H1 (cell line): Measurements from ENCODE around the gene PVR. TPM values are rescaled to one million over a fixed set of nuclear protein-coding genes. Genes with fewer than 3 reads are reported as not detected.

ENCODE experiments used
- CTCF ChIA-PET: fragments of 300-600 bp; sonication (Branson Sonifier 250); formaldehyde crosslinking; loops from one replicate; lab custom pipeline; 2021; ENCODE audit not compliant: partially characterized antibody; lab: Charles Lee
- POLR2A ChIA-PET: fragments of 300-600 bp; sonication (Branson Sonifier 250); formaldehyde crosslinking; loops from one replicate; lab custom pipeline; 2021; ENCODE audit warnings: inconsistent platforms; ENCODE audit not compliant: partially characterized antibody; lab: Charles Lee
- DNase-seq, 2 experiments: peaks; one replicate each; pipeline versions ENCODE4 v3.0.0 to v3.0.0-alpha.2; 2010 to 2022; ENCODE audit warnings: low spot score in 2 of 2, low read depth in 1 of 2, mixed read lengths in 1 of 2
- FAIRE-seq: peaks from 2 replicates; lab custom pipeline; 2011; peaks lifted over from hg19 to GRCh38; lab: Jason Lieb, UNC
- H2AFZ ChIP-seq: 2 replicates; pipeline ENCODE4 v1.8.1; 2012; ENCODE audit warnings: low read length, inconsistent platforms
- H2AK5ac ChIP-seq: 2 replicates; pipeline ENCODE4 v1.6.1; 2013; ENCODE audit warnings: low read depth, low read length
- H2BK120ac ChIP-seq: replicated peaks from 2 replicates; pipeline ENCODE3; 2013; ENCODE audit warnings: low read depth, low read length, inconsistent platforms
- H2BK12ac ChIP-seq: 2 replicates; pipeline ENCODE4 v1.6.1; 2013; ENCODE audit warnings: low read depth, low read length
- H2BK15ac ChIP-seq: 2 replicates; pipeline ENCODE4 v1.6.1; 2013; ENCODE audit warnings: low read length
- H2BK20ac ChIP-seq: 2 replicates; pipeline ENCODE4 v1.6.1; 2013; ENCODE audit warnings: low read length
- H2BK5ac ChIP-seq: 2 replicates; pipeline ENCODE4 v1.6.1; 2013; ENCODE audit warnings: low read depth, low read length
- H3K14ac ChIP-seq: 2 replicates; pipeline ENCODE4 v1.6.1; 2013; ENCODE audit warnings: inconsistent platforms; ENCODE audit not compliant: insufficient read length
- H3K18ac ChIP-seq: 2 replicates; pipeline ENCODE4 v1.6.1; 2013; ENCODE audit warnings: low read length; ENCODE audit errors: extremely low read depth
- H3K23ac ChIP-seq: 2 replicates; pipeline ENCODE4 v1.6.1; 2013; ENCODE audit warnings: inconsistent platforms; ENCODE audit not compliant: insufficient read length
- H3K23me2 ChIP-seq: 2 replicates; pipeline ENCODE4 v1.6.1; 2013; ENCODE audit warnings: low read depth, low read length
- H3K27ac ChIP-seq: 2 replicates; pipeline ENCODE4 v1.6.1; 2011; ENCODE audit warnings: low read depth, low read length, inconsistent platforms
- H3K27me3 ChIP-seq, 4 experiments: replicated peaks in 1 of 4; 1 replicate in 1 of 4; 2 replicates in 3 of 4; pipeline versions ENCODE4 v1.6.1 to v1.8.1; 2011 to 2013; ENCODE audit warnings: low read length in 3 of 4, mild to moderate bottlenecking in 3 of 4, inconsistent platforms in 2 of 4, mixed read lengths in 2 of 4, moderate library complexity in 1 of 4; ENCODE audit not compliant: control insufficient read depth in 3 of 4, insufficient read depth in 3 of 4; ENCODE audit errors: extremely low read depth in 1 of 4
- H3K36me3 ChIP-seq, 4 experiments: 2 replicates each; pipeline versions ENCODE4 v1.6.1 to v1.8.1; 2011 to 2013; ENCODE audit warnings: mild to moderate bottlenecking in 4 of 4, low read length in 3 of 4, moderate library complexity in 2 of 4, control low read depth in 1 of 4, inconsistent platforms in 1 of 4; ENCODE audit not compliant: insufficient read depth in 4 of 4, control insufficient read depth in 2 of 4
- H3K4ac ChIP-seq: replicated peaks from 2 replicates; pipeline ENCODE3; 2013; ENCODE audit warnings: low read length, low read depth, mixed read lengths, inconsistent platforms; ENCODE audit not compliant: insufficient read length
- H3K4me1 ChIP-seq, 4 experiments: replicated peaks in 1 of 4; 1 replicate in 1 of 4; 2 replicates in 3 of 4; pipeline versions ENCODE4 v1.6.1 to v1.8.1; 2011 to 2013; ENCODE audit warnings: low read length in 3 of 4, inconsistent platforms in 2 of 4, mixed read lengths in 1 of 4; ENCODE audit not compliant: insufficient read depth in 4 of 4, control insufficient read depth in 3 of 4
- H3K4me2 ChIP-seq, 2 experiments: 2 replicates each; pipeline versions ENCODE4 v1.6.1 to v1.8.1; 2011 to 2013; ENCODE audit warnings: low read depth in 2 of 2, low read length in 2 of 2, control low read depth in 1 of 2, inconsistent platforms in 1 of 2, mild to moderate bottlenecking in 1 of 2; ENCODE audit not compliant: insufficient read depth in 1 of 2
- H3K4me3 ChIP-seq, 4 experiments: fragments of 200-600, 300-600 bp in 1 of 4; sonication (generic), shearing (Covaris generic), sonication (Bioruptor Twin) in 1 of 4; 2 replicates each; pipeline versions ENCODE4 v1.5.1 to v1.8.1; 2011 to 2016; ENCODE audit warnings: low read length in 4 of 4, low read depth in 3 of 4, control low read depth in 2 of 4, inconsistent platforms in 2 of 4, mild to moderate bottlenecking in 2 of 4, mixed read lengths in 1 of 4, moderate library complexity in 1 of 4; ENCODE audit not compliant: insufficient read depth in 2 of 4; ENCODE audit errors: extremely low read depth in 1 of 4
- H3K56ac ChIP-seq: replicated peaks from 2 replicates; pipeline ENCODE3; 2013; ENCODE audit warnings: low read depth, mild to moderate bottlenecking, mixed read lengths, low read length, inconsistent platforms; ENCODE audit not compliant: insufficient read length
- H3K79me1 ChIP-seq: 2 replicates; pipeline ENCODE4 v1.6.1; 2013; ENCODE audit warnings: low read depth, low read length, control low read depth
- H3K79me2 ChIP-seq, 2 experiments: 2 replicates each; pipeline versions ENCODE4 v1.6.1 to v1.8.1; 2012 to 2013; ENCODE audit warnings: low read length in 2 of 2, mild to moderate bottlenecking in 2 of 2, inconsistent platforms in 1 of 2; ENCODE audit not compliant: insufficient read depth in 2 of 2, control insufficient read depth in 1 of 2
- H3K9ac ChIP-seq, 4 experiments: replicated peaks in 1 of 4; 1 replicate in 1 of 4; 2 replicates in 3 of 4; pipeline versions ENCODE4 v1.6.1 to v1.8.1; 2011 to 2013; ENCODE audit warnings: low read depth in 3 of 4, low read length in 3 of 4, control low read depth in 2 of 4, mild to moderate bottlenecking in 2 of 4, moderate library complexity in 2 of 4, inconsistent platforms in 1 of 4; ENCODE audit errors: extremely low read depth in 1 of 4
- H3K9me3 ChIP-seq, 2 experiments: 2 replicates each; pipeline versions ENCODE4 v1.6.1 to v1.8.1; 2012 to 2013; ENCODE audit warnings: mild to moderate bottlenecking in 2 of 2, moderate library complexity in 2 of 2, control low read depth in 1 of 2, inconsistent platforms in 1 of 2, low read depth in 1 of 2, low read length in 1 of 2, mixed read lengths in 1 of 2; ENCODE audit not compliant: insufficient read depth in 2 of 2
- H4K20me1 ChIP-seq, 2 experiments: replicated peaks in 1 of 2; 2 replicates each; pipeline versions ENCODE3 to v1.8.1; 2011 to 2013; ENCODE audit warnings: inconsistent platforms in 2 of 2, low read length in 2 of 2, mild to moderate bottlenecking in 1 of 2; ENCODE audit not compliant: insufficient read depth in 2 of 2, control insufficient read depth in 1 of 2
- H4K5ac ChIP-seq: 2 replicates; pipeline ENCODE4 v1.6.1; 2013; ENCODE audit warnings: low read length, low read depth, mixed read lengths, inconsistent platforms; ENCODE audit not compliant: insufficient read length
- H4K8ac ChIP-seq: 2 replicates; pipeline ENCODE4 v1.8.0; 2013; ENCODE audit warnings: mild to moderate bottlenecking, moderate library complexity, low read length, inconsistent platforms; ENCODE audit not compliant: insufficient read depth; ENCODE audit errors: extremely low read depth
- H4K91ac ChIP-seq: replicated peaks from 2 replicates; pipeline ENCODE3; 2013; ENCODE audit warnings: low read length, mixed read lengths, inconsistent platforms; ENCODE audit not compliant: insufficient read length
- BCL11A ChIP-seq, 2 experiments: IDR thresholded peaks; one replicate each; pipeline ENCODE4 v1.6.1; 2011; ENCODE audit warnings: low read depth in 2 of 2, low read length in 2 of 2, mild to moderate bottlenecking in 2 of 2
- CHD1 ChIP-seq: IDR thresholded peaks from 2 replicates; pipeline ENCODE4 v1.6.1; 2012; ENCODE audit warnings: low read depth, low read length, improper control_type of control experiment
- EP300 ChIP-seq, 2 experiments: IDR thresholded peaks; 1 replicate in 1 of 2; 2 replicates in 1 of 2; pipeline ENCODE4 v1.6.1; 2011 to 2012; ENCODE audit warnings: low read depth in 2 of 2, low read length in 2 of 2, mild to moderate bottlenecking in 2 of 2, borderline replicate concordance in 1 of 2, inconsistent platforms in 1 of 2, moderate library complexity in 1 of 2
- KDM5A ChIP-seq: fragments of 200-600 bp; IDR thresholded peaks from 2 replicates; pipeline ENCODE4 v1.7.1; 2012; ENCODE audit warnings: mild to moderate bottlenecking, low read length, inconsistent platforms, mixed read lengths
- SRF ChIP-seq: IDR thresholded peaks from 2 replicates; pipeline ENCODE4 v1.6.1; 2011; ENCODE audit warnings: mild to moderate bottlenecking, low read depth, low read length, moderate library complexity
- TEAD4 ChIP-seq: IDR thresholded peaks from 2 replicates; pipeline ENCODE4 v1.6.1; 2012; ENCODE audit warnings: low read depth, low read length, inconsistent platforms, mixed read lengths
- USF2 ChIP-seq: IDR thresholded peaks from 2 replicates; pipeline ENCODE4 v1.6.1; 2011; ENCODE audit warnings: low read length, improper control_type of control experiment
- WGBS, 2 experiments: shearing (Covaris generic) in 1 of 2; methylation state at CpG; one replicate each; pipeline versions ENCODE4 v1.1.6 to v1.1.7; 2013 to 2015; ENCODE audit warnings: low lambda C conversion rate in 2 of 2, mixed read lengths in 2 of 2, inconsistent platforms in 1 of 2, low coverage in 1 of 2, missing lambda C conversion rate in 1 of 2; ENCODE audit not compliant: insufficient replicate concordance in 2 of 2, insufficient coverage in 1 of 2, insufficient read length in 1 of 2; ENCODE audit errors: extremely low coverage in 1 of 2, missing lambda C conversion rate in 1 of 2; 5-methylcytosine and 5-hydroxymethylcytosine counted together
- polyA plus RNA-seq, 7 experiments: library from polyadenylated mRNA; depleted of rRNA in 3 of 7; stranded (reverse) in 5 of 7; unstranded in 2 of 7; fragments of >200 nt in 5 of 7; fragments of 200-250 nt in 2 of 7; gene quantifications; 1 replicate in 5 of 7; 2 replicates in 1 of 7; 4 replicates in 1 of 7; pipeline versions ENCODE4 v1.2.1 to v1.2.3, GENCODE V29; 2011 to 2013; ENCODE audit warnings: missing spikeins in 2 of 7, mixed read lengths in 2 of 7
- total RNA-seq: library from RNA; stranded (reverse); fragmentation: NEBNext Ultra II Directional; extraction: Animal tissue kit (Norgen Biotek cat#: 25700); gene quantifications from 2 replicates; pipeline ENCODE4 v1.2.1, GENCODE V29; 2021
- TF ChIP-seq, protein P1 (sequence below): IDR thresholded peaks from 2 replicates; pipeline ENCODE4 v1.6.1; 2011; ENCODE audit warnings: low read depth, mild to moderate bottlenecking, low read length; ENCODE audit not compliant: insufficient read depth
- TF ChIP-seq, protein P2 (sequence below), 3 experiments: IDR thresholded peaks; 1 replicate in 2 of 3; 2 replicates in 1 of 3; pipeline versions ENCODE4 v1.5.1 to v1.6.1; 2011; ENCODE audit warnings: low read length in 3 of 3, mild to moderate bottlenecking in 3 of 3, inconsistent platforms in 2 of 3, low read depth in 1 of 3, moderate library complexity in 1 of 3; ENCODE audit not compliant: insufficient read depth in 1 of 3; ENCODE audit errors: control extremely low read depth in 1 of 3

The PVR gene
- total and polyA plus RNA-seq, 2 of the 8 experiments (the other 6 are each of a cell fraction or from before 2014, with no cell fraction given), result 13.3 to 14.8 TPM

GRCh38 chr19:44705502-44706010 is 61.8 kb downstream of the PVR start:
- H2BK5ac ChIP-seq, result no peak overlapping the region
- H2BK20ac ChIP-seq, result no peak overlapping the region
- H3K9me3 ChIP-seq, result no peaks in the 10 kb centered on the region
- no peak overlapping the region for H3K4me3 ChIP-seq
- H2BK120ac ChIP-seq, result no peak overlapping the region
- H3K36me3 ChIP-seq, result no peaks in the 10 kb centered on the region
- no peak overlapping the region for H3K9ac ChIP-seq
- no peak overlapping the region for H3K27ac ChIP-seq
- no peak for FAIRE-seq
- WGBS, 2 experiments, result 86% methylated on average over 12 of the region's 12 CpGs; no CpG with 5 or more reads in 1 of the 2 experiments
- H3K4ac ChIP-seq, result no peak overlapping the region
- ChIA-PET CTCF (interaction anchor here (0.6 to 1.9 kb wide), 7 partner anchors 8 to 79 kb away, joined by 3 to 6 read pairs (median 4); no protein-coding TSS in a partner anchor), POLR2A (no interaction called here)
- no peaks in the 10 kb centered on the region for H3K79me1 ChIP-seq
- no peak overlapping the region for H2AFZ ChIP-seq
- H3K14ac ChIP-seq, result no peak overlapping the region
- H3K18ac ChIP-seq, result no peak overlapping the region
- H3K56ac ChIP-seq, result no peak overlapping the region
- H4K8ac ChIP-seq, result no peak overlapping the region
- H2BK12ac ChIP-seq, result peak overlapping the region; percentile 80; the same call in 1 of the 2 replicates
- no peak overlapping the region for H3K4me2 ChIP-seq
- no peak overlapping the region for H2AK5ac ChIP-seq
- H3K23ac ChIP-seq, result no peak overlapping the region
- 0 out of 7 replicates have a peak, but pooled peaks cover 0 to 2% (median 0%) of the 10 kb centered on the region in 4 experiments for H3K27me3 ChIP-seq
- H3K79me2 ChIP-seq, result no peaks in the 10 kb centered on the region
- no peaks in the 10 kb centered on the region; a peak in 1 of 7 replicates for H3K4me1 ChIP-seq
- no peak for DNase-seq
- no peak overlapping the region for H2BK15ac ChIP-seq
- H4K5ac ChIP-seq, result no peak overlapping the region
- peak overlapping the region; percentile 30 for H4K91ac ChIP-seq
- no peaks in the 10 kb centered on the region for H4K20me1 ChIP-seq
- no peaks in the 10 kb centered on the region; the same call in 1 of the 2 replicates for H3K23me2 ChIP-seq
- TF ChIP-seq USF2 (no peak), SRF (no peak), EP300 (IDR thresholded peaks at IDR 0.05; ENCODE audit: borderline replicate concordance in 1 of 2, low read depth in 2 of 2, low read length in 2 of 2) (no peak), CHD1 (no peak), BCL11A (IDR thresholded peaks at IDR 0.05; ENCODE audit: low read depth in 2 of 2, low read length in 2 of 2) (no peak), KDM5A (no peak), TEAD4 (no peak)
- TF ChIP-seq, protein P1, sequence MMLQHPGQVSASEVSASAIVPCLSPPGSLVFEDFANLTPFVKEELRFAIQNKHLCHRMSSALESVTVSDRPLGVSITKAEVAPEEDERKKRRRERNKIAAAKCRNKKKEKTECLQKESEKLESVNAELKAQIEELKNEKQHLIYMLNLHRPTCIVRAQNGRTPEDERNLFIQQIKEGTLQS, result no peak
- TF ChIP-seq, protein P2, sequence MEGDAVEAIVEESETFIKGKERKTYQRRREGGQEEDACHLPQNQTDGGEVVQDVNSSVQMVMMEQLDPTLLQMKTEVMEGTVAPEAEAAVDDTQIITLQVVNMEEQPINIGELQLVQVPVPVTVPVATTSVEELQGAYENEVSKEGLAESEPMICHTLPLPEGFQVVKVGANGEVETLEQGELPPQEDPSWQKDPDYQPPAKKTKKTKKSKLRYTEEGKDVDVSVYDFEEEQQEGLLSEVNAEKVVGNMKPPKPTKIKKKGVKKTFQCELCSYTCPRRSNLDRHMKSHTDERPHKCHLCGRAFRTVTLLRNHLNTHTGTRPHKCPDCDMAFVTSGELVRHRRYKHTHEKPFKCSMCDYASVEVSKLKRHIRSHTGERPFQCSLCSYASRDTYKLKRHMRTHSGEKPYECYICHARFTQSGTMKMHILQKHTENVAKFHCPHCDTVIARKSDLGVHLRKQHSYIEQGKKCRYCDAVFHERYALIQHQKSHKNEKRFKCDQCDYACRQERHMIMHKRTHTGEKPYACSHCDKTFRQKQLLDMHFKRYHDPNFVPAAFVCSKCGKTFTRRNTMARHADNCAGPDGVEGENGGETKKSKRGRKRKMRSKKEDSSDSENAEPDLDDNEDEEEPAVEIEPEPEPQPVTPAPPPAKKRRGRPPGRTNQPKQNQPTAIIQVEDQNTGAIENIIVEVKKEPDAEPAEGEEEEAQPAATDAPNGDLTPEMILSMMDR (IDR thresholded peaks at IDR 0.05; ENCODE audit: control extremely low read depth in 1 of 3, insufficient read depth in 1 of 3, low read depth in 1 of 3, low read length in 3 of 3), result no peak
